Parathyroid adenoma (tissue), 2 donors: ENCODE measurements around the gene CADM1.

Experiments
- H2AFZ ChIP-seq: fragments of 300-600 bp; sonication (generic); one replicate; pipeline ENCODE4 v1.7.0; 2017; ENCODE audit warnings: antibody characterized with exemption, mild to moderate bottlenecking
- H3K27ac ChIP-seq: fragments of 300-600 bp; sonication (generic); one replicate; pipeline ENCODE4 v1.7.0; 2017
- H3K27me3 ChIP-seq: fragments of 300-600 bp; sonication (generic); one replicate; pipeline ENCODE4 v1.7.0; 2017; ENCODE audit warnings: low read length; ENCODE audit not compliant: control insufficient read depth, insufficient read depth
- H3K36me3 ChIP-seq: fragments of 300-600 bp; sonication (generic); one replicate; pipeline ENCODE4 v1.7.0; 2017; ENCODE audit warnings: low read length; ENCODE audit not compliant: control insufficient read depth, insufficient read depth
- H3K4me1 ChIP-seq: fragments of 300-600 bp; sonication (generic); one replicate; pipeline ENCODE4 v1.7.0; 2017; ENCODE audit warnings: control low read depth
- H3K4me2 ChIP-seq: fragments of 300-600 bp; sonication (generic); one replicate; pipeline ENCODE4 v1.7.0; 2017; ENCODE audit warnings: low read length
- H3K4me3 ChIP-seq: fragments of 300-600 bp; sonication (generic); one replicate; pipeline ENCODE4 v1.7.0; 2017; ENCODE audit warnings: low read depth, low read length
- H3K79me2 ChIP-seq: fragments of 300-600 bp; sonication (generic); one replicate; pipeline ENCODE4 v1.7.0; 2017; ENCODE audit warnings: control low read depth
- H3K9ac ChIP-seq: fragments of 300-600 bp; sonication (generic); one replicate; pipeline ENCODE4 v1.7.0; 2017; ENCODE audit warnings: mild to moderate bottlenecking
- H3K9me3 ChIP-seq: fragments of 300-600 bp; sonication (generic); one replicate; pipeline ENCODE4 v1.7.0; 2017; ENCODE audit warnings: low read length; ENCODE audit not compliant: control insufficient read depth
- TF ChIP-seq, protein P1 (sequence below): fragments of 300-600 bp; sonication (generic); IDR thresholded peaks from one replicate; pipeline ENCODE4 v1.7.0; 2017; ENCODE audit warnings: antibody characterized with exemption, mild to moderate bottlenecking
- donor health status: primary hyperparathyroidism.

CADM1 gene

DNA sequence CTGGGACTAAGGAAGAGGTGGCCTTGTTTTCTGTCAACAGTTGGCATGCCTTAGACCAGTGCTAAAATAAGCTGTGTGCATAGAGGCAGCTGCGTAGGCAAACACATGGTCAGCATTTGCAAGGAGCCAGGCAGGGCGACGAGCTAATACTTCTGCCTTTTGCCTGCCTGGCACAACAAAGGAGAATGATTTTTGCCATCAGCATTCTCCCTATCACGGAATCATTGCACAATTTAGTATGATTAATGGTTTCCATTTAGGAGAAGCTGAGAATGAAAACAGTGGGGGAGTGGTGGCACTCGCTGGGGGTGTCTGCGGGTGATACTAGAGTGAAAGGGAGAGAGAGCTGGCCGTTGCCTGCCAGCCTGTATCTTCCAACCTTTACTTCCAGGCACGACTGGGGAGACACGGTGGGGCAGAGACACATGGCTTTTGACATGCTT lies 336.0 kb downstream of the CADM1 start:
- no peak overlapping the region for H3K9ac ChIP-seq
- H3K27ac ChIP-seq: no peak overlapping the region
- no peak overlapping the region for H3K4me2 ChIP-seq
- no peaks in the 10 kb centered on the region for H3K36me3 ChIP-seq
- H3K27me3 ChIP-seq: no peaks in the 10 kb centered on the region
- H3K9me3 ChIP-seq: no peaks in the 10 kb centered on the region
- H3K4me3 ChIP-seq: no peak overlapping the region
- no peak overlapping the region for H2AFZ ChIP-seq
- TF ChIP-seq, protein P1, sequence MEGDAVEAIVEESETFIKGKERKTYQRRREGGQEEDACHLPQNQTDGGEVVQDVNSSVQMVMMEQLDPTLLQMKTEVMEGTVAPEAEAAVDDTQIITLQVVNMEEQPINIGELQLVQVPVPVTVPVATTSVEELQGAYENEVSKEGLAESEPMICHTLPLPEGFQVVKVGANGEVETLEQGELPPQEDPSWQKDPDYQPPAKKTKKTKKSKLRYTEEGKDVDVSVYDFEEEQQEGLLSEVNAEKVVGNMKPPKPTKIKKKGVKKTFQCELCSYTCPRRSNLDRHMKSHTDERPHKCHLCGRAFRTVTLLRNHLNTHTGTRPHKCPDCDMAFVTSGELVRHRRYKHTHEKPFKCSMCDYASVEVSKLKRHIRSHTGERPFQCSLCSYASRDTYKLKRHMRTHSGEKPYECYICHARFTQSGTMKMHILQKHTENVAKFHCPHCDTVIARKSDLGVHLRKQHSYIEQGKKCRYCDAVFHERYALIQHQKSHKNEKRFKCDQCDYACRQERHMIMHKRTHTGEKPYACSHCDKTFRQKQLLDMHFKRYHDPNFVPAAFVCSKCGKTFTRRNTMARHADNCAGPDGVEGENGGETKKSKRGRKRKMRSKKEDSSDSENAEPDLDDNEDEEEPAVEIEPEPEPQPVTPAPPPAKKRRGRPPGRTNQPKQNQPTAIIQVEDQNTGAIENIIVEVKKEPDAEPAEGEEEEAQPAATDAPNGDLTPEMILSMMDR: no peak
- H3K4me1 ChIP-seq: no peaks in the 10 kb centered on the region
- no peaks in the 10 kb centered on the region for H3K79me2 ChIP-seq

DNA sequence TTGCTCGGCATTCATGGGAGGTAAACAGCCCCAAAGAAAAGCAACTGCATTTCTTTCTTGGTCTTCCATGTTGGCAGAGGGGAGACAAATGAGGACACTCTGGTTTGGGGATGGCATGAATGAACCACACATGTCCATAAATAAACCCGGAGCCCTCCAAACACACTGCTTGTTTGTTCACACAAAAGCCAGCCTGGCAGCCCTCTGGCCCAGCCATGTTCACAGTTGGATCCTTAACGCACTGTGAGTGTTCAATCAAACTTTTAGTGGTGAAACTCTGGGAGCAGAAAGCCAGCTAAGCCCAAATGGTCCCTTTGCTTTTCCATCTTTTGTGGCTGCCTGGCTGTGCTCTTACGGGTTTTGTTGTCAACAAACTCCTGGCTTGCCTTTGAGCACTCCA lies 336.8 kb downstream of the CADM1 start:
- no peak overlapping the region for H3K4me2 ChIP-seq
- H3K4me1 ChIP-seq: no peaks in the 10 kb centered on the region
- H3K9ac ChIP-seq: no peak overlapping the region
- no peaks in the 10 kb centered on the region for H3K27me3 ChIP-seq
- no peaks in the 10 kb centered on the region for H3K9me3 ChIP-seq
- H3K36me3 ChIP-seq: no peaks in the 10 kb centered on the region
- no peak overlapping the region for H2AFZ ChIP-seq
- TF ChIP-seq, protein P1: no peak
- H3K4me3 ChIP-seq: no peak overlapping the region
- H3K27ac ChIP-seq: no peak overlapping the region
- no peaks in the 10 kb centered on the region for H3K79me2 ChIP-seq

DNA sequence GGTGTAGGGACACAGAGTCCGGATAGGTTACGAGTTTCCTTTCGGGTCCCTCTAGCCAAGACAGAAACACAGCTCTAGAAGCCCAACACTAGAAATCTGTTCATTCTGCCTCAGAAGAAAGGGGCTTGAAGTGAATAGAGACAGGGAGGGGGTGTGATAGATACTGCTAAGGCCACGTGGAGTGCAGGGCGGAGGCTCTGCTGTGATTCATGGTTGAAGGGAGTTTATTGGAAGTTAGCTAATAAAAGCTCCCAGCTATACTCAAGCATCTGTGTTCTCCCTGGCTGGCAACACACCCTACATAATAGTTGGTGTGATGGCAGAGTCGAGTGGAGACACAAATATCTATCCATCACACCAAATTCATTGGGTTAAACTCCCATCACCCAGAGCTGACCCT lies 337.4 kb downstream of the CADM1 start:
- Histone ChIP-seq H3K9ac (no peak overlapping the region), H3K9me3 (no peaks in the 10 kb centered on the region), H3K4me2 (no peak overlapping the region), H3K27ac (no peak overlapping the region), H3K36me3 (no peaks in the 10 kb centered on the region), H3K4me1 (no peaks in the 10 kb centered on the region), H3K79me2 (no peaks in the 10 kb centered on the region), H3K4me3 (no peak overlapping the region), H2AFZ (no peak overlapping the region), H3K27me3 (no peaks in the 10 kb centered on the region)
- TF ChIP-seq, protein P1: no peak

DNA sequence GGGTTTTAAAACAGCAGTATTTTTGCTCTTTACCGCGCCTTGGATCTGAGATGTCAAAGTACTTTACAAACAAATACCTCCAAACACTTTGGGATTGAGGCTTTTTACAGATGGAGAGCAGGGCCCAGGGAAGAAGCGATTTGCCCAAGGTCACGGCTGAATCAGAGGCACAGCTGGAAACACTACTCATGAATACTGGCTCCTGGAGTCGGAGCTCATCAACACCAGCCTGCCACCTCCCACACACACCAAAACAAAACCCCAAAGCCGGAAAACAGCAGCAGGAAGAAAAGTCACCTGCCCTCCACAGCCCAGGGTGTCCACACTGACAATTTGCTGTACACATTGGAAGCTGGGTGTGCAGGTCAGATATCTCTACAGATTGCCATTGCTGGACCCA lies 339.4 kb downstream of the CADM1 start:
- H3K9me3 ChIP-seq: no peaks in the 10 kb centered on the region
- TF ChIP-seq, protein P1: no peak
- H3K4me3 ChIP-seq: no peak overlapping the region
- no peak overlapping the region for H2AFZ ChIP-seq
- H3K36me3 ChIP-seq: no peaks in the 10 kb centered on the region
- H3K4me2 ChIP-seq: no peak overlapping the region
- H3K9ac ChIP-seq: no peak overlapping the region
- H3K27ac ChIP-seq: no peak overlapping the region
- H3K4me1 ChIP-seq: no peaks in the 10 kb centered on the region
- H3K79me2 ChIP-seq: no peaks in the 10 kb centered on the region
- no peaks in the 10 kb centered on the region for H3K27me3 ChIP-seq

DNA sequence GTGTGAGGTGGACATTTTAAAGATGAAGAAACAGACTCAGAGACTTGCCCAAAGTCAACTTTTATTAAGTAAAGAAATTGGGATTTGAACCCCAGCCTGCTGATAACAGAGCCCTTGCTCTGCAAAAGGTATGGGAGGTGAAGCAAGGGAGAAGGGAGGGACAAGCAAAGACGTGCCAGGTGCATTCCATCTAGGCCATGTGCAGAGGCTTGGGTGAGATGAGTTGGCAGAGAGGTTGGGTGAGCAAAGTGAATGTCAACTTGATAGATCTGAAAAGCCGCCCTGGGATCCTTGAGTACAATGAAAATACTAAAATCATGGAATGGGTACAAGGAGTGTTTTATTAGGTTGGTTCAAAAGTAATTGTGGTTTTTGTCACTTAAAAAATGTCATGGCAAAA lies 341.3 kb downstream of the CADM1 start:
- H3K27me3 ChIP-seq: no peaks in the 10 kb centered on the region
- no peaks in the 10 kb centered on the region for H3K4me1 ChIP-seq
- no peak overlapping the region for H2AFZ ChIP-seq
- no peaks in the 10 kb centered on the region for H3K9me3 ChIP-seq
- no peak overlapping the region for H3K4me3 ChIP-seq
- H3K79me2 ChIP-seq: no peaks in the 10 kb centered on the region
- TF ChIP-seq, protein P1: no peak
- H3K27ac ChIP-seq: no peak overlapping the region
- no peak overlapping the region for H3K9ac ChIP-seq
- no peak overlapping the region for H3K4me2 ChIP-seq
- no peaks in the 10 kb centered on the region for H3K36me3 ChIP-seq
